HepG2 (cell line): Measurements from ENCODE around the gene DGKB. TPM values are rescaled to one million over a fixed set of nuclear protein-coding genes. Genes with fewer than 3 reads are reported as not detected.

Source experiments
- ATAC-seq: fragments of 200-7000 bp; cut with Tn5 transposase; 3 replicates; pipeline ENCODE4 v1.9.1; 2020; ENCODE audit warnings: mild to moderate bottlenecking, moderate library complexity
- BruUV-seq: library from RNA; stranded (reverse); fragments of 400-500 nt; replicated peaks from 2 replicates; lab custom pipeline; 2021; lab: Mats Ljungman, UMichigan
- CTCF ChIA-PET: fragments of 300-600 bp; formaldehyde crosslinking; extraction: SDS; loops from one replicate; lab custom pipeline; 2021; ENCODE audit warnings: low total read pairs, inconsistent platforms, low intra/inter-chr PET ratio; lab: Yijun Ruan, JAX
- POLR2A ChIA-PET: fragments of 350-600 bp; sonication (Branson Sonifier 250); formaldehyde crosslinking; loops from one replicate; lab custom pipeline; 2020; ENCODE audit warnings: antibody characterized with exemption, inconsistent platforms; lab: Yijun Ruan, JAX
- DNase-seq: peaks from one replicate; pipeline ENCODE4 v3.0.0-alpha.2; 2015; ENCODE audit warnings: low spot score
- FAIRE-seq: peaks from 3 replicates; lab custom pipeline; 2011; peaks lifted over from hg19 to GRCh38; lab: Jason Lieb, UNC
- H2AFZ ChIP-seq: one replicate; pipeline ENCODE4 v1.6.1; 2011; ENCODE audit warnings: low read length, inconsistent platforms
- H3K27ac ChIP-seq: fragments of 300-600 bp; 3 replicates; pipeline ENCODE4 v1.8.0; 2011; ENCODE audit warnings: mixed run types, mild to moderate bottlenecking, mixed read lengths, low read length, inconsistent platforms; ENCODE audit not compliant: insufficient read depth; ENCODE audit errors: extremely low read length
- H3K27me3 ChIP-seq, 2 experiments: fragments of 200-600 bp in 1 of 2; 2 replicates in 1 of 2; 3 replicates in 1 of 2; pipeline versions ENCODE4 v1.6.0 to v1.8.0; 2011; ENCODE audit warnings: low read length in 2 of 2, mild to moderate bottlenecking in 2 of 2, moderate library complexity in 2 of 2, inconsistent platforms in 1 of 2; ENCODE audit not compliant: insufficient read depth in 2 of 2, control insufficient read depth in 1 of 2
- H3K36me3 ChIP-seq, 2 experiments: fragments of 200-600 bp in 1 of 2; replicated peaks in 1 of 2; 2 replicates in 1 of 2; 3 replicates in 1 of 2; pipeline versions ENCODE4 v1.5.1 to v1.8.0; 2011; ENCODE audit warnings: low read length in 2 of 2, inconsistent platforms in 1 of 2; ENCODE audit not compliant: insufficient read depth in 2 of 2, control insufficient read depth in 1 of 2
- H3K4me1 ChIP-seq: 2 replicates; pipeline ENCODE4 v1.5.1; 2012; ENCODE audit warnings: low read length, inconsistent platforms; ENCODE audit not compliant: insufficient read depth
- H3K4me2 ChIP-seq: 2 replicates; pipeline ENCODE4 v1.6.0; 2011; ENCODE audit warnings: low read depth, low read length, inconsistent platforms
- H3K4me3 ChIP-seq, 3 experiments: fragments of 200-600 bp in 1 of 3; sonication (generic), shearing (Covaris generic) in 1 of 3; replicated peaks in 1 of 3; 2 replicates each; pipeline ENCODE4 v1.5.1; 2011 to 2016; ENCODE audit warnings: low read length in 3 of 3, inconsistent platforms in 2 of 3, low read depth in 2 of 3, mild to moderate bottlenecking in 2 of 3, control low read depth in 1 of 3, mixed read lengths in 1 of 3; ENCODE audit not compliant: insufficient read depth in 1 of 3
- H3K79me2 ChIP-seq: one replicate; pipeline ENCODE4 v1.6.1; 2011; ENCODE audit warnings: low read length, inconsistent platforms; ENCODE audit not compliant: insufficient read depth
- H3K9ac ChIP-seq: 2 replicates; pipeline ENCODE4 v1.6.0; 2011; ENCODE audit warnings: mild to moderate bottlenecking, low read depth, low read length, inconsistent platforms; ENCODE audit not compliant: insufficient read depth
- H3K9me3 ChIP-seq: 2 replicates; pipeline ENCODE4 v1.5.1; 2012; ENCODE audit warnings: mild to moderate bottlenecking, low read length
- H4K20me1 ChIP-seq: 2 replicates; pipeline ENCODE4 v1.6.0; 2011; ENCODE audit warnings: inconsistent platforms, mild to moderate bottlenecking, low read length, moderate library complexity; ENCODE audit not compliant: insufficient read depth
- AFF4 ChIP-seq: sonication (generic); formaldehyde crosslinking; IDR thresholded peaks from 2 replicates; pipeline ENCODE4 v1.4.0; 2020; ENCODE audit warnings: missing genetic modification reagents
- HOXA9 ChIP-seq: sonication (generic); formaldehyde crosslinking; IDR thresholded peaks from 2 replicates; pipeline ENCODE4 v1.8.1; 2022; ENCODE audit warnings: missing genetic modification reagents, mild to moderate bottlenecking, moderate library complexity, borderline replicate concordance
- POLR2G ChIP-seq: fragments of 200-400 bp; formaldehyde crosslinking; IDR thresholded peaks from 2 replicates; pipeline ENCODE4 v1.6.1; 2018; ENCODE audit warnings: mild to moderate bottlenecking, low read depth, low read length, moderate library complexity
- SNAPC5 ChIP-seq: sonication (generic); formaldehyde crosslinking; IDR thresholded peaks from 2 replicates; pipeline ENCODE4 v1.8.1; 2023; ENCODE audit warnings: mild to moderate bottlenecking, missing genetic modification reagents, borderline replicate concordance
- ZBTB38 ChIP-seq: sonication (generic); formaldehyde crosslinking; IDR thresholded peaks from 2 replicates; pipeline ENCODE4 v1.5.1; 2020; ENCODE audit warnings: mild to moderate bottlenecking, missing genetic modification reagents
- ZFYVE20 ChIP-seq: sonication (generic); formaldehyde crosslinking; IDR thresholded peaks from 2 replicates; pipeline ENCODE4 v1.8.0; 2023; ENCODE audit warnings: low read depth, mild to moderate bottlenecking, moderate library complexity, missing genetic modification reagents, borderline replicate concordance
- ZNF280D ChIP-seq: sonication (generic); formaldehyde crosslinking; IDR thresholded peaks from 2 replicates; pipeline ENCODE4 v1.5.1; 2020; ENCODE audit warnings: mild to moderate bottlenecking, missing genetic modification reagents
- ZNF430 ChIP-seq: sonication (generic); formaldehyde crosslinking; IDR thresholded peaks from 2 replicates; pipeline ENCODE4 v1.9.0; 2021; ENCODE audit warnings: mild to moderate bottlenecking, missing genetic modification reagents
- ZNF878 ChIP-seq: sonication (generic); formaldehyde crosslinking; IDR thresholded peaks from 2 replicates; pipeline ENCODE4 v1.8.1; 2023; ENCODE audit warnings: mild to moderate bottlenecking, missing genetic modification reagents, moderate library complexity
- in situ Hi-C: cut with HindIII; loops from 2 replicates; pipeline ENCODE4 v1.10.0; 2017; ENCODE audit warnings: low pct_unique_long_range_greater_than_20kb; ENCODE audit not compliant: extremely low pct_ligation_motif_present
- intact Hi-C: fragments of 100-400 bp; cut with micrococcal nuclease; formaldehyde crosslinking; loops from one replicate; pipeline ENCODE4 v1.10.0; 2022; ENCODE audit not compliant: unreplicated experiment
- polyA plus RNA-seq, 8 experiments: library from polyadenylated mRNA; depleted of rRNA in 3 of 8; stranded (reverse) in 7 of 8; unstranded in 1 of 8; fragments of >200 nt; fragmentation: Illumina TruSeq in 4 of 8; extraction: Trizol in 4 of 8; gene quantifications; 2 replicates each; pipeline versions ENCODE4 v1.2.1 to v1.2.3, GENCODE V29; 2011 to 2016; ENCODE audit warnings: low read depth in 4 of 8, missing spikeins in 1 of 8, mixed read lengths in 1 of 8; ENCODE audit not compliant: insufficient read depth in 1 of 8
- total RNA-seq, 5 experiments: library from RNA; depleted of rRNA; stranded (reverse); fragments of >200 nt; fragmentation: Illumina TruSeq; extraction: Trizol; gene quantifications; 2 replicates each; pipeline ENCODE4 v1.2.3, GENCODE V29; 2016; ENCODE audit warnings: low read depth in 1 of 5

Gene DGKB
- total and polyA plus RNA-seq, 2 of the 13 experiments (the other 11 are each of a cell fraction or from before 2014, with no cell fraction given): not detected

GRCh38 chr7:14292737-14293136 is 609.8 kb downstream of the DGKB start:
- Histone ChIP-seq H3K9ac (no peak overlapping the region), H3K79me2 (no peaks in the 10 kb centered on the region), H2AFZ (no peak overlapping the region), H3K27me3 (no peaks in the 10 kb centered on the region), H3K36me3 (no peaks in the 10 kb centered on the region), H3K27ac (no peak overlapping the region), H3K4me3 (no peak overlapping the region), H3K4me2 (no peak overlapping the region), H3K4me1 (no peaks in the 10 kb centered on the region), H4K20me1 (no peaks in the 10 kb centered on the region), H3K9me3 (peaks cover 84% of the 10 kb centered on the region)
- no peak for DNase-seq
- in situ Hi-C loops: no loop called here
- POLR2A ChIA-PET: no interaction called here
- FAIRE-seq: no peak
- TF ChIP-seq SNAPC5 (CRISPR knock-in tag): no peak
- intact Hi-C loops: no loop called here
- ATAC-seq: no peak
- CTCF ChIA-PET: no interaction called here
- no TSS peak for BruUV-seq

- Histone ChIP-seq H3K36me3 (no peaks in the 10 kb centered on the region), H3K4me3 (no peak overlapping the region), H4K20me1 (no peaks in the 10 kb centered on the region), H3K9me3 (peaks cover 90% of the 10 kb centered on the region), H2AFZ (no peak overlapping the region), H3K4me1 (no peaks in the 10 kb centered on the region), H3K4me2 (no peak overlapping the region), H3K79me2 (no peaks in the 10 kb centered on the region), H3K9ac (no peak overlapping the region), H3K27me3 (no peaks in the 10 kb centered on the region), H3K27ac (no peak overlapping the region)
- in situ Hi-C loops: no loop called here
- no TSS peak for BruUV-seq
- FAIRE-seq: no peak
- TF ChIP-seq ZNF430 (no peak), AFF4 (CRISPR knock-in tag) (no peak), ZBTB38 (CRISPR knock-in tag) (no peak), ZNF280D (no peak), ZFYVE20 (no peak), HOXA9 (no peak), ZNF878 (CRISPR knock-in tag) (no peak), POLR2G (no peak)
- intact Hi-C loops: no loop called here
- no peak for ATAC-seq
- ChIA-PET CTCF (no interaction called here), POLR2A (no interaction called here)
- DNase-seq: no peak
Measured at GRCh38 chr7:14289957-14290356, 612.6 kb downstream of the DGKB start.
